HEK293 (cell line): ENCODE results near the gene LRRC49.
A peak's percentile ranks its signal among the peaks of the same experiment; 100 is the strongest.

Experiments
- CTCF ChIA-PET: fragments of 350-600 bp; formaldehyde crosslinking; extraction: SDS; loops from one replicate; lab custom pipeline; 2021; ENCODE audit warnings: antibody characterized with exemption; lab: Yijun Ruan, JAX
- POLR2A ChIA-PET: fragments of 300-600 bp; formaldehyde crosslinking; extraction: SDS; loops from one replicate; lab custom pipeline; 2020; ENCODE audit warnings: antibody characterized with exemption, inconsistent platforms; lab: Yijun Ruan, JAX
- H3K27ac ChIP-seq: fragments of 200-500 bp; sonication (Bioruptor generic); 2 replicates; pipeline ENCODE4 v1.5.1; 2014; ENCODE audit warnings: low read depth, low read length, control low read depth, inconsistent platforms; ENCODE audit errors: extremely low read depth
- H3K36me3 ChIP-seq, 2 experiments: fragments of 200-500 bp in 1 of 2; sonication (Bioruptor generic) in 1 of 2; 1 replicate in 1 of 2; 2 replicates in 1 of 2; pipeline ENCODE4 v1.5.1; 2014 to 2017; ENCODE audit warnings: inconsistent platforms in 2 of 2, low read length in 2 of 2; ENCODE audit not compliant: control insufficient read depth in 2 of 2, insufficient read depth in 1 of 2
- H3K4me1 ChIP-seq: fragments of 200-500 bp; sonication (Bioruptor generic); 2 replicates; pipeline ENCODE4 v1.5.1; 2014; ENCODE audit warnings: mild to moderate bottlenecking, low read length, inconsistent platforms; ENCODE audit not compliant: control insufficient read depth, insufficient read depth
- H3K4me3 ChIP-seq: 2 replicates; pipeline ENCODE4 v1.5.1; 2011; ENCODE audit warnings: low read depth, mild to moderate bottlenecking, control low read depth, low read length, moderate library complexity
- H3K9me3 ChIP-seq: fragments of 200-500 bp; sonication (Bioruptor generic); 2 replicates; pipeline ENCODE4 v1.5.1; 2014; ENCODE audit warnings: low read depth, low read length, inconsistent platforms; ENCODE audit not compliant: control insufficient read depth, insufficient read depth
- CTCF ChIP-seq: fragments of 450-650 bp; formaldehyde crosslinking; IDR thresholded peaks from 2 replicates; pipeline ENCODE4 v1.5.1; 2016; ENCODE audit warnings: missing biosample characterization, missing genetic modification characterization
- EGR2 ChIP-seq: fragments of 450-650 bp; formaldehyde crosslinking; IDR thresholded peaks from 2 replicates; pipeline ENCODE4 v1.5.1; 2016; ENCODE audit warnings: low read depth, missing biosample characterization, missing genetic modification characterization
- KLF8 ChIP-seq: fragments of 450-650 bp; formaldehyde crosslinking; IDR thresholded peaks from 2 replicates; pipeline ENCODE4 v1.5.1; 2016; ENCODE audit warnings: missing biosample characterization, missing genetic modification characterization
- REPIN1 ChIP-seq: fragments of 450-650 bp; formaldehyde crosslinking; IDR thresholded peaks from 2 replicates; pipeline ENCODE4 v1.5.1; 2017; ENCODE audit warnings: missing biosample characterization, missing genetic modification characterization, low read depth
- ZBTB44 ChIP-seq: fragments of 450-650 bp; IDR thresholded peaks from 2 replicates; pipeline ENCODE4 v1.5.1; 2018; ENCODE audit warnings: missing biosample characterization, mild to moderate bottlenecking, missing genetic modification characterization
- ZNF19 ChIP-seq: fragments of 450-650 bp; formaldehyde crosslinking; IDR thresholded peaks from 2 replicates; pipeline ENCODE4; 2016; ENCODE audit warnings: missing biosample characterization, missing genetic modification characterization, low read depth
- ZNF202 ChIP-seq: fragments of 450-650 bp; formaldehyde crosslinking; IDR thresholded peaks from 2 replicates; pipeline ENCODE4 v1.5.1; 2016; ENCODE audit warnings: missing biosample characterization, missing genetic modification characterization, borderline replicate concordance
- ZNF24 ChIP-seq: fragments of 450-650 bp; formaldehyde crosslinking; IDR thresholded peaks from 2 replicates; pipeline ENCODE4 v1.5.1; 2016; ENCODE audit warnings: missing biosample characterization, missing genetic modification characterization
- ZNF274 ChIP-seq, 2 experiments: fragments of 200-500 bp in 1 of 2; fragments of 450-650 bp in 1 of 2; sonication (Bioruptor generic) in 1 of 2; formaldehyde crosslinking in 1 of 2; IDR thresholded peaks; 2 replicates each; pipeline versions ENCODE4 v1.5.1 to v1.6.1; 2014 to 2016; ENCODE audit warnings: borderline replicate concordance in 1 of 2, inconsistent platforms in 1 of 2, low read length in 1 of 2, missing biosample characterization in 1 of 2, missing genetic modification characterization in 1 of 2
- ZNF280C ChIP-seq: fragments of 450-650 bp; formaldehyde crosslinking; IDR thresholded peaks from 2 replicates; pipeline ENCODE4 v1.5.1; 2016; ENCODE audit warnings: missing biosample characterization, missing genetic modification characterization
- ZNF350 ChIP-seq: fragments of 450-650 bp; formaldehyde crosslinking; IDR thresholded peaks from 2 replicates; pipeline ENCODE4 v1.5.0; 2017; ENCODE audit warnings: missing biosample characterization, mild to moderate bottlenecking, missing genetic modification characterization
- ZNF362 ChIP-seq: fragments of 450-650 bp; formaldehyde crosslinking; IDR thresholded peaks from 2 replicates; pipeline ENCODE4 v1.5.1; 2016; ENCODE audit warnings: missing biosample characterization, missing genetic modification characterization
- ZNF391 ChIP-seq: fragments of 450-650 bp; formaldehyde crosslinking; IDR thresholded peaks from 2 replicates; pipeline ENCODE4 v1.5.1; 2016; ENCODE audit warnings: low read depth, missing biosample characterization, missing genetic modification characterization, borderline replicate concordance
- ZNF596 ChIP-seq: fragments of 450-650 bp; IDR thresholded peaks from 2 replicates; pipeline ENCODE4 v1.5.0; 2018; ENCODE audit warnings: missing biosample characterization, mild to moderate bottlenecking, missing genetic modification characterization, moderate library complexity
- ZNF610 ChIP-seq: fragments of 450-650 bp; formaldehyde crosslinking; IDR thresholded peaks from 2 replicates; pipeline ENCODE4 v1.5.1; 2016; ENCODE audit warnings: missing biosample characterization, missing genetic modification characterization, borderline replicate concordance
- ZNF624 ChIP-seq: fragments of 450-650 bp; formaldehyde crosslinking; IDR thresholded peaks from 2 replicates; pipeline ENCODE4 v1.5.1; 2017; ENCODE audit warnings: missing biosample characterization, missing genetic modification characterization
- ZNF654 ChIP-seq: fragments of 450-650 bp; formaldehyde crosslinking; IDR thresholded peaks from 2 replicates; pipeline ENCODE4 v1.5.1; 2016; ENCODE audit warnings: low read depth, missing biosample characterization, missing genetic modification characterization
- ZNF660 ChIP-seq: fragments of 450-650 bp; IDR thresholded peaks from 2 replicates; pipeline ENCODE4 v1.5.1; 2018; ENCODE audit warnings: missing biosample characterization, mild to moderate bottlenecking, missing genetic modification characterization
- ZNF707 ChIP-seq: fragments of 450-650 bp; formaldehyde crosslinking; IDR thresholded peaks from 2 replicates; pipeline ENCODE4 v1.5.1; 2016; ENCODE audit warnings: missing biosample characterization, missing genetic modification characterization
- ZNF785 ChIP-seq: fragments of 450-650 bp; formaldehyde crosslinking; IDR thresholded peaks from 2 replicates; pipeline ENCODE4 v1.5.1; 2016; ENCODE audit warnings: missing biosample characterization, missing genetic modification characterization
- TF ChIP-seq, protein P1 (sequence below): fragments of 450-650 bp; IDR thresholded peaks from 2 replicates; pipeline ENCODE4 v1.5.1; 2018; ENCODE audit warnings: missing biosample characterization, missing genetic modification characterization

Gene LRRC49

GRCh38 chr15:71011503-71012155 lies 119.0 kb downstream of the LRRC49 start:
- H3K4me3 ChIP-seq, result no peak overlapping the region
- no peaks in the 10 kb centered on the region for H3K36me3 ChIP-seq
- H3K27ac ChIP-seq, result no peak overlapping the region
- ChIA-PET CTCF (interaction anchor here (0.6 to 4.7 kb wide), 20 partner anchors 9 to 433 kb away, joined by 3 to 26 read pairs (median 4); no protein-coding TSS in a partner anchor), POLR2A (no interaction called here)
- TF ChIP-seq ZNF660 (tag by site-specific recombination), result peak; percentile 77; the same call in 1 of the 2 replicates
- peak; percentile 62; the same call in 1 of the 2 replicates for TF ChIP-seq CTCF
- TF ChIP-seq ZNF274 (IDR thresholded peaks at IDR 0.05; ENCODE audit: low read length), result no peak
- no peak for TF ChIP-seq ZNF274 (tag by site-specific recombination; IDR thresholded peaks at IDR 0.05; ENCODE audit: borderline replicate concordance)
- peak; percentile 77 for TF ChIP-seq ZNF654 (tag by site-specific recombination)
- TF ChIP-seq, protein P1, sequence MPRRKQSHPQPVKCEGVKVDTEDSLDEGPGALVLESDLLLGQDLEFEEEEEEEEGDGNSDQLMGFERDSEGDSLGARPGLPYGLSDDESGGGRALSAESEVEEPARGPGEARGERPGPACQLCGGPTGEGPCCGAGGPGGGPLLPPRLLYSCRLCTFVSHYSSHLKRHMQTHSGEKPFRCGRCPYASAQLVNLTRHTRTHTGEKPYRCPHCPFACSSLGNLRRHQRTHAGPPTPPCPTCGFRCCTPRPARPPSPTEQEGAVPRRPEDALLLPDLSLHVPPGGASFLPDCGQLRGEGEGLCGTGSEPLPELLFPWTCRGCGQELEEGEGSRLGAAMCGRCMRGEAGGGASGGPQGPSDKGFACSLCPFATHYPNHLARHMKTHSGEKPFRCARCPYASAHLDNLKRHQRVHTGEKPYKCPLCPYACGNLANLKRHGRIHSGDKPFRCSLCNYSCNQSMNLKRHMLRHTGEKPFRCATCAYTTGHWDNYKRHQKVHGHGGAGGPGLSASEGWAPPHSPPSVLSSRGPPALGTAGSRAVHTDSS (tag by site-specific recombination), result 0 out of 2 replicates have a peak, but pooled peaks have one; percentile 8
- TF ChIP-seq REPIN1, result no peak
- H3K4me1 ChIP-seq, result no peaks in the 10 kb centered on the region
- no peaks in the 10 kb centered on the region for H3K9me3 ChIP-seq

DNA sequence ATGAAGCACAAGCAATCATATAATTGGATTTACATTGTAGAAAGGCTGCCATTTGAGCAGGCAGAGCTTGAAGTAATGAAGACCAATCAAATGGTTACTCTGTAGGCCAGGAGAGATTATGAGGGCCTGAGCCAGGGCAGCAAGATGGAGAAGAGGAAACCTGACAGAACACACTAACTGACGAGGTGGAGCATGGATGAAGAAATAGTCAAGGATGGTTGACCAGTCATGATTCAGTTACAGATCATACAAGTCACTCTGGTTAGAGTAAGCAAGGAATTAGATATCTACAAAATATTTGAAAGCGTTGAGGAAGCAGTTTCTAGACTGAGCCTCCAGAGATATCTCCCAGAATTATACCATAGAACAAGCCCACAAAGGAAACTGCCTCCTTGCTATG lies 120.8 kb downstream of the LRRC49 start:
- CTCF ChIA-PET, result interaction anchor here (0.6 to 4.7 kb wide), 6 partner anchors 101 to 432 kb away, joined by 3 to 26 read pairs (median 3); no protein-coding TSS in a partner anchor
- TF ChIP-seq KLF8 (tag by site-specific recombination) (no peak), ZNF19 (tag by site-specific recombination) (no peak), ZNF596 (no peak), ZNF707 (no peak), ZNF280C (tag by site-specific recombination) (no peak), ZNF785 (no peak)
- no peak overlapping the region for H3K4me3 ChIP-seq

GRCh38 chr15:71015342-71015741 lies 122.7 kb downstream of the LRRC49 start:
- CTCF ChIA-PET, result interaction anchor here (0.7 kb wide), 2 partner anchors 8 to 425 kb away, joined by 3 read pairs; no protein-coding TSS in a partner anchor
- POLR2A ChIA-PET, result no interaction called here
- no peak overlapping the region for H3K4me3 ChIP-seq
- H3K4me1 ChIP-seq, result no peaks in the 10 kb centered on the region
- H3K27ac ChIP-seq, result no peak overlapping the region
- no peaks in the 10 kb centered on the region; a peak in 1 of 3 replicates for H3K36me3 ChIP-seq
- TF ChIP-seq ZBTB44 (no peak), ZNF350 (no peak), ZNF624 (tag by site-specific recombination) (no peak), ZNF24 (no peak), EGR2 (no peak), ZNF202 (no peak), ZNF610 (tag by site-specific recombination) (no peak), ZNF391 (no peak), ZNF362 (no peak)
- no peaks in the 10 kb centered on the region for H3K9me3 ChIP-seq

More for the DNA sequence above, 120.8 kb downstream of the LRRC49 start:
- no peaks in the 10 kb centered on the region for H3K4me1 ChIP-seq
- no peaks in the 10 kb centered on the region for H3K9me3 ChIP-seq
- H3K36me3 ChIP-seq, result no peaks in the 10 kb centered on the region
- H3K27ac ChIP-seq, result no peak overlapping the region
- POLR2A ChIA-PET, result no interaction called here
